ENCODE measurements around the gene PRPF4.
"Not testable (repeated sequence)": the region's sequence is repeated elsewhere in the genome, so short reads cannot be mapped to it uniquely, and the experiment has no call there.

The PRPF4 gene

DNA sequence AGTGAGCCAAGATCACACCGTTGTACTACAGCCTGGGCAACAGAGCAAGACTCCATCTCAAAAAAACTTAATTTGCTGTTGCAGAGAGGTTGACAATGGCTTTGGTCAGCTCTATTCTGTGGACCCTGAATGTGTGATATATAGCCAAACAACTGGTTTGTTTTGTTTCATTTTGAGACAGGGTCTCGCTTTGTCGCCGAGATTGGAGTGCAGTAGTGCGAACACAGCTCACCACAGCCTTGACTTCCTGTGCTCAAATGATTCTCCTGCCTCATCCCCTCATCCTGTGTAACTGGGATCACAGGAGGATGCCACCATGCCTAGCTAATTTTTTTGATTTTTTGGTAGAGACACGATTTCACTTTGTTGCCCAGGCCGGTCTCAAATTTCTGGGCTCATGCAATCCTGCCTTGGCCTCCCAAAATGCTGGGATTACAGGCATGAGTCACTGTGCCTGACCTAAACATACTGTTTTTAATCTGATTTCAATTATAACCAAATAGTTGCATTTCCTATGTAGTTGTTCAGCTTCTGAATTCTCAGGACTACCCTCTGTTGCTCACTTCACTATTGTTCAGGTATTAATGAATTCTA lies 17.9 kb downstream of the PRPF4 start:
- DNase-seq (ENCODE audit: low read depth) = no peak

DNA sequence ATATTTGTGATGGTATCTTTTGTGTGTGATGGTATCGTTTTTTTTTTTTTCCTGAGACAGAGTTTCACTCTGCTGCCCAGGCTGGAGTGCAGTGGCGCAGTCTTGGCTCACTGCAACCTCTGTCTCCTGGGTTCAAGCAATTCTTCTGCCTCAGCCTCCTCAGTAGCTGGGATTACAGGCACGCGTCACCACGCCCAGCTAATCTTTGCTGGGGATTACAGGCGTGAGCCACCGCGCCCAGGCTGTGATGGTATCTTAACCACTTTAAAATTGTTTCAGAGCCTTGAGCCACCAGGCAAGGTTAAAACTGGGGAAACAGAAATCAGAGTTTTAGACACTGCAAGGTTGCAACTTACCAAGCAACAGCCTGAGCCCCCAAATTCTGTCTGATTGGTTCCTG lies 20.8 kb downstream of the PRPF4 start:
- not testable (repeated sequence) for DNase-seq (ENCODE audit: low read depth); H3K4me3 ChIP-seq (ENCODE audit: low read length)

More for the DNA sequence above, 17.9 kb downstream of the PRPF4 start:
- no peak overlapping the region for H3K4me3 ChIP-seq (ENCODE audit: low read length)
- TF ChIP-seq, protein P1, sequence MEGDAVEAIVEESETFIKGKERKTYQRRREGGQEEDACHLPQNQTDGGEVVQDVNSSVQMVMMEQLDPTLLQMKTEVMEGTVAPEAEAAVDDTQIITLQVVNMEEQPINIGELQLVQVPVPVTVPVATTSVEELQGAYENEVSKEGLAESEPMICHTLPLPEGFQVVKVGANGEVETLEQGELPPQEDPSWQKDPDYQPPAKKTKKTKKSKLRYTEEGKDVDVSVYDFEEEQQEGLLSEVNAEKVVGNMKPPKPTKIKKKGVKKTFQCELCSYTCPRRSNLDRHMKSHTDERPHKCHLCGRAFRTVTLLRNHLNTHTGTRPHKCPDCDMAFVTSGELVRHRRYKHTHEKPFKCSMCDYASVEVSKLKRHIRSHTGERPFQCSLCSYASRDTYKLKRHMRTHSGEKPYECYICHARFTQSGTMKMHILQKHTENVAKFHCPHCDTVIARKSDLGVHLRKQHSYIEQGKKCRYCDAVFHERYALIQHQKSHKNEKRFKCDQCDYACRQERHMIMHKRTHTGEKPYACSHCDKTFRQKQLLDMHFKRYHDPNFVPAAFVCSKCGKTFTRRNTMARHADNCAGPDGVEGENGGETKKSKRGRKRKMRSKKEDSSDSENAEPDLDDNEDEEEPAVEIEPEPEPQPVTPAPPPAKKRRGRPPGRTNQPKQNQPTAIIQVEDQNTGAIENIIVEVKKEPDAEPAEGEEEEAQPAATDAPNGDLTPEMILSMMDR (conservative IDR thresholded peaks at IDR 0.05; ENCODE audit: low read depth, low read length) = no peak

DNA sequence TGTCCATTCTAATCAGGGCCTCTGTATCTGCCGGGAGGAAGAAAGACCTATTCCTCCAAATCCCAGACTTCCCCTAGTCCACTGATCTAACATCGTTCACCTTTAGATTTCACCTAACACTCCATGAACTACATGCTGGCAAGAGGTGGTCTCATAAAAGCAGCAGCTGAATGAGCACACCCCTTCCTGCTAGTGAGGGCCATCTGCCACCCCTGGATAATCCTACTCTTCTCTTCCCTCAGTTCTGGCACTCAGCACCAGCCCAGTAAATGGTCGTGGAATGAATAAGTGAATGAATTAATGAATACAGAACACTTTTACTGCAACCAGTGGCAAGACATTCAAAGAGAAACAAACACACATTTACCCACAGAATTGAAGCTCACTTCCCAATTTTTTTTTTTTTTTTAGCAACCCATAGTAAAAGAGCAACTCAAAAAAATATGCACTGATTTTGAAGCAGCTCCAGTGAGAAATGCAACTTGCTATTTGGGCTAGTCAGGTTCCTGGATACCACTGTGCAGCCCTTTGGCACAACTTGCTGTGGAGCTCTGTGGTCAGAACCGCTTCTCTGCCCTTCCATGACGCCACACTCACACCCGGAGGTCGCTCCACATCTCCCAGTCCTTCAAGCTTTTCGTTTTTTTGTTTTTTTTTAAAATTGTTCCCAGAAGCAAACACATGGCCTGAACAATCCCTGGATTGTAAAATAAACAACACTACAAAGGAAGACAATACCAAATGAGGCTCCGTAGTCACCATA lies 21.5 kb downstream of the PRPF4 start:
- H3K4me3 ChIP-seq (ENCODE audit: low read length) = no peak overlapping the region
- TF ChIP-seq, protein P1 (conservative IDR thresholded peaks at IDR 0.05; ENCODE audit: low read depth, low read length) = no peak
- no peak for DNase-seq (ENCODE audit: low read depth)

DNA sequence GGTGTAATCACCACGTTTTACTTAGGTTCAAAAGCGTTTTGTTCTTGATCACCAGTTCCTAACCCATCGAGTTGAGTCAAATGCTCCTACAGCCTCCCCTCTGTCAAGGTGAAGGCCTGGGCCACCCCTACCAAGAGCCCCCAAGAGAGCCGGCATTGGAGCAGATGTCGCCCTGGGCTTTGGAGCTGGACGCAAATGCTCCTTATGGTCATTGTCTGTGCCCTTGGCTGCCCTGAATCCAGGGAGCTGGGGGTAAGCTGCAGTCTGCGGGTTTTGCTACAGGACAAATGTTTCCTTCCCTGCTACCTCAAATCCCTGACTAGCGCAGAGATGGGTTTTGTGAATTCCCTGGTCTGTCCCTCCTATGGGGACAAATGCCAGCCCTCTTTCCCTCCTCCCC lies 22.9 kb downstream of the PRPF4 start:
- TF ChIP-seq, protein P1 (conservative IDR thresholded peaks at IDR 0.05; ENCODE audit: low read depth, low read length) = no peak
- no peak overlapping the region for H3K4me3 ChIP-seq (ENCODE audit: low read length)

DNA sequence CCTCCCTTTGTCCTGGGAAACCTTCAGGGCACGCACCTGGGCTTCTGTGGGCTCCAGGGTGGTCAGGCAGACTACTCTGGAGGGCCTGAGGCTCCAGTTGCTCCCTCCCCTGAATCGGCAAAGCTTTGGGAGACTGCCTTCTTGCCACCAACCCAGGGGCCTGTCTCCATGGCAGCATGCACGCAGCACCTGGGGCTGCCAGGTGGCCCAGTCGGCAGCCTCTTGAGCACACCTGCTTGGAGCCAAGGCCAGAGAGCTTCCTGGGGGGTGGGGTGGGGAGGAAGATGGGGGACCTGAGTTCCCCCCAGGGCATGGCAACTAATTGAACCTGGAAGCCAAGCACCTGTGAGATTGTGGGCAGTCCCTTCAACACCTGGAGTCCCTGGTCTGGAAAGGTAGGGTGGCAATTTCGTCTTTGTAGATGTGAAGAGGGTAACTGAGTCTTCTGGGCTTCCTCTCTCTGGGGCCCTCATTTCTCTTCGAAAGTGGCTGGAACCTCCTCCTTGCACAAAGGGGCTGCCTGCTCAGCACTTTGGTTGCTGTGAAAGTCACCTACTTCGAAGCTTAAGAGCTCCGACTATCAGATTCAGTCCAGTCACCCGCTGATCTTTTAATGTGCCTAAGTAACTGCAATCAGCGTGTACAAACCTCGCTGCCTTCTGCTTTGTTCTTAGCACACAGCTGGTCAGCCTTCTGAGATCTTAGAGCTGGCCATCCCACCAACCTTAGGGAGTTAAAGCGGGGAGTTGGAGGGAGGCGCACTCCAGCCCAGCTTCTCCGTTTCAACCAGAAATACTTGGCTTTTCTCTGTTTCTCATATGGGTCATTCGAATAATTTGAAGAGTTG lies 23.7 kb downstream of the PRPF4 start:
- TF ChIP-seq, protein P1 (conservative IDR thresholded peaks at IDR 0.05; ENCODE audit: low read depth, low read length) = no peak
- H3K4me3 ChIP-seq (ENCODE audit: low read length) = no peak overlapping the region
- no peak for DNase-seq (ENCODE audit: low read depth)

More for the DNA sequence above, 22.9 kb downstream of the PRPF4 start:
- no peak for DNase-seq (ENCODE audit: low read depth)

DNA sequence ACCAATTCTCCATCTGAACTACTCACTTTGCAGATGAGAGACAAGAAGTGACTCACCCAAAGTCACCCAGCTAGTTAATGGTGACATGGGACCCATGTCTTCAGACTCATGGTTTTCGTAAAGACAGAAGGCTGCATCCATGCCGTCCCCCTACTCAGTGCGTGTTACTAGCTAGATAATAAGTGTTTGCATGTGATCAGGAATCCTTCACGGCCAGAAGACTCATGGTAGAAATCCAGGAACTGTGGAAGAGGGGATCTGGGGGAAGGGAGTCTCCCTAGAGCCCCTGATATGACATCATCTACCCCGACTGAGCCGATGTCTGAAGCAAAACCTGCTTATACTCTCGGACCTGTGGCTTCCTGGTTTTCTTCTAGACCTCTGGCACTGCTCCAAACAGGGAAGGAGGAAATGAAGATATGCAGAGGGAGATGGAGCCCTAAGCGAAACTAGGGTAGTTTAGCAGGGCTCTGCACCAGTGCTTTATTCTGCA lies 24.4 kb downstream of the PRPF4 start:
- no peak overlapping the region for H3K4me3 ChIP-seq (ENCODE audit: low read length)

DNA sequence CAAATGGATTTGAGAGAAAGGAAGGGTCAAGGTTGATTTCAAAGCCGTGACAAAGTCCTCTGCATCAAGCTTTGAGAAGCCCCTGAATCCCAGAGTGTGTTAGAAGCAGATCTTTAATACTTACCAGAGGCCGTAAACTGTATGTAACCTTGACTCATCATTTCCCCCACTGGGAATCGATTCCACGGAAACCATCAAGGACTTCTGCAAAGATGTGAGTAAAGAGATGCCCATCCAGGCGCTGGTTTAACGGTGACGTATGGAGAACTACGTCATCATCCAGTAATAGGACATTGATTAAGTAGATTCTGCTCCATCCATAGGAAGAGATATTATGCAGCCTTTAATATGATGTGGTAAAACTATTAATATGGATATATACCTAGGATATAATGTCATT lies 26.1 kb downstream of the PRPF4 start:
- H3K4me3 ChIP-seq (ENCODE audit: low read length) = no peak overlapping the region
- TF ChIP-seq, protein P1 (conservative IDR thresholded peaks at IDR 0.05; ENCODE audit: low read depth, low read length) = no peak
- DNase-seq (ENCODE audit: low read depth) = no peak

More for the DNA sequence above, 24.4 kb downstream of the PRPF4 start:
- DNase-seq (ENCODE audit: low read depth) = no peak
- TF ChIP-seq, protein P1 (conservative IDR thresholded peaks at IDR 0.05; ENCODE audit: low read depth, low read length) = no peak
